ENCODE results near the gene ADAMTS14. TPM values are rescaled to one million over a fixed set of nuclear protein-coding genes. Genes with fewer than 3 reads are reported as not detected.

Gene ADAMTS14
- total RNA-seq, 2 donors from 2014 or later = 0.24 to 0.37 TPM

DNA sequence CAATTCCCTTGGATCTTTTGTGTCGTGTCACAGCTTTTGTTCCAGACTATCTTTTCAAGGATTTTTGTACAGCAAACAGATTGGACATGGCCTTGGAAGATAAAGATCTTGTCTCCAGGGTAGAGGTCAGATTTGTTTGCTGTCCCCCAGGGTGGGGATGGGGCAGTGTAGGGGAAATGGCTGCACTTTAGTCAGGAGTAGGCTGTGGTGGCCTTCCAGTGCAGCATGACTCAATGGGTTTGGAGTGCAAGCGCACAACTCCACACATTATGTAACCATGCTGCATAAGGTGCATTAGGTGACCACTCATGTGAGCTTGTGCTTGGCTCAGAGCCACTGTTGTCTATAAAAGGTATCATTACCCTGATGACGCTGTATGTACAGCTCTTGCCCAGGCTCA lies 23.9 kb upstream of the ADAMTS14 start:
- peaks cover 11 to 22% of the 10 kb centered on the region in 2 donors for H3K9me3 Mint-ChIP-seq
- H3K27ac Mint-ChIP-seq = no peak overlapping the region
- H3K36me3 Mint-ChIP-seq (ENCODE audit: insufficient read depth in 2 of 2) = peaks cover 14 to 16% of the 10 kb centered on the region in 2 donors
- DNase-seq (no peak), ATAC-seq (replicated peaks in 1 of 2) (no peak)
- no peaks in the 10 kb centered on the region for H3K4me1 Mint-ChIP-seq (ENCODE audit: low read depth)
- H3K27me3 Mint-ChIP-seq (ENCODE audit: low read depth) = peaks cover under 1% of the 10 kb centered on the region
- no peak overlapping the region for H3K4me3 Mint-ChIP-seq

DNA sequence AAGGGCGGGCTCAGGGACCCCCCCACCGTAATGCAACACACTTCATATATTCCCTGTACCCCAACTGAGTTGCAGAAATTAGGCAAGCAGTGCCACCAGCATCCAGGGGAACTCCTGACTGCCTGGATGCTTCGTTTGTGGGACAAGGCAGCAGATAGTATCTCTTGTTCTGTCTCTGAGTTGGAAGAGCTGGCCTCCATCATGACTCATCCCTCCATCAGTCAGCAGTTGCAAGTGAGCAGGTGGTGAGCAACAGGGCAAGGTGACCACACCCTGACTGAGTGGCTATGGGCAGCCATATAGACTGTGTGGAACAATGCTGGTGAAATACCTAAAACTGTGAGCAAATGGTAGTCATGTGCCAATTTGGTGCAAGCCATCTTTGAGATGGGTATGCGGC lies 22.8 kb upstream of the ADAMTS14 start:
- peaks cover 14 to 16% of the 10 kb centered on the region in 2 donors for H3K36me3 Mint-ChIP-seq (ENCODE audit: insufficient read depth in 2 of 2)
- ATAC-seq (replicated peaks in 1 of 2) = peak; percentile 94 to 98
- no peak overlapping the region for H3K4me3 Mint-ChIP-seq
- DNase-seq = peak; percentile 14 to 27
- no peaks in the 10 kb centered on the region for H3K4me1 Mint-ChIP-seq (ENCODE audit: low read depth)
- H3K27ac Mint-ChIP-seq = no peak overlapping the region
- H3K27me3 Mint-ChIP-seq (ENCODE audit: low read depth) = no peaks in the 10 kb centered on the region
- peaks cover 11 to 22% of the 10 kb centered on the region in 2 donors for H3K9me3 Mint-ChIP-seq

DNA sequence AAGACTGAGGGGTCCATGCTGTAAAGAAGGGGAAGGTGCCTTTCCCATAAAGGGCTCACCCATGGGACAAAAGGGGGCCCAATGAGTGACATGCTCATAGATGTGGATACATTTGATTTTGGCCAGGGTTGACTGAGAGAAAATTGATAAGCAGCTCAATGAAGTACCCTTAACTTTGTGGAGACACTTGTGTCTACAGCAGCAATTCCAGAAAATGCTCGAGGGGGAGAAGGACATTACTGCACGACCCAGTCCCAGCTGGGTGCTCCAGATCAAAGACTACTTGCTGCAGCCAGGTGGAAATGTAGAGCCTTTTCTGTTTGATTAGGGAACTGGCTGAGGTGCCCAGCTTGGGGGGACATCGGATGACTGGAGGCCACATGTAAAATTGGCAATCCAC lies 22.2 kb upstream of the ADAMTS14 start:
- no peak for ATAC-seq (replicated peaks in 1 of 2)
- Mint-ChIP-seq H3K4me3 (no peak overlapping the region), H3K9me3 (peaks cover 11 to 22% of the 10 kb centered on the region in 2 donors), H3K36me3 (ENCODE audit: insufficient read depth in 2 of 2) (peaks cover 14 to 16% of the 10 kb centered on the region in 2 donors), H3K27ac (no peak overlapping the region), H3K27me3 (ENCODE audit: low read depth) (no peaks in the 10 kb centered on the region), H3K4me1 (ENCODE audit: low read depth) (no peaks in the 10 kb centered on the region)
- DNase-seq = no peak

GRCh38 chr10:70650718-70651117 lies 21.6 kb upstream of the ADAMTS14 start:
- ATAC-seq (replicated peaks in 1 of 2) (no peak), DNase-seq (no peak)
- Mint-ChIP-seq H3K4me3 (no peak overlapping the region), H3K9me3 (peaks cover 11 to 22% of the 10 kb centered on the region in 2 donors), H3K36me3 (ENCODE audit: insufficient read depth in 2 of 2) (peaks cover 14 to 16% of the 10 kb centered on the region in 2 donors), H3K27ac (no peak overlapping the region), H3K4me1 (ENCODE audit: low read depth) (peaks cover 1% of the 10 kb centered on the region), H3K27me3 (ENCODE audit: low read depth) (no peaks in the 10 kb centered on the region)

GRCh38 chr10:70651661-70652060 lies 20.6 kb upstream of the ADAMTS14 start:
- peaks cover 11% of the 10 kb centered on the region for H3K4me1 Mint-ChIP-seq (ENCODE audit: low read depth)
- peaks cover 11 to 22% of the 10 kb centered on the region in 2 donors for H3K9me3 Mint-ChIP-seq
- H3K36me3 Mint-ChIP-seq (ENCODE audit: insufficient read depth in 2 of 2) = peaks cover 14 to 16% of the 10 kb centered on the region in 2 donors
- H3K27ac Mint-ChIP-seq = no peak overlapping the region
- no peak overlapping the region for H3K4me3 Mint-ChIP-seq
- no peaks in the 10 kb centered on the region for H3K27me3 Mint-ChIP-seq (ENCODE audit: low read depth)
- no peak for DNase-seq
- no peak for ATAC-seq (replicated peaks in 1 of 2)

- no peak overlapping the region for H3K27ac Mint-ChIP-seq
- peaks cover 20% of the 10 kb centered on the region for H3K4me1 Mint-ChIP-seq (ENCODE audit: low read depth)
Observed at GRCh38 chr10:70652761-70653657, 19.3 kb upstream of the ADAMTS14 start.

DNA sequence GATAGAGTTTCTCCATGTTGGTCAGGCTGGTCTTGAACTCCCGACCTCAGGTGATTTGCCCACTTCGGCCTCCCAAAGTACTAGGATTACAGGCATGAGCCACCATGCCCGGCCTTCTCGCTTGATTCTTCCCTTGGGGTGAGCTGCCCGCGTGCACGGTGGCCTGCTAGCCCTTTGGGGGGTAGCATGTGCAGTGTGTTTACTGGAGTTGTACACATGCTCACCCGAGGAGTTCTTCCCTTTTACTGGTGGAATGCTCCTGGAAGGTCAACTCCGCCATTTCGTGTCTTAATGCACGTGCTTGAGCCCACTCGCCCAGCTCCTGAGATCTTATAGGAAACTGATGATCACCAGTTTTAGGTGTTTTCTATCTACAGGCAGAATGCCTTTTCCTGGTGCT lies 17.0 kb upstream of the ADAMTS14 start:
- DNase-seq (no peak), ATAC-seq (replicated peaks in 1 of 2) (no peak)
- peaks cover 20% of the 10 kb centered on the region for H3K4me1 Mint-ChIP-seq (ENCODE audit: low read depth)
- H3K27ac Mint-ChIP-seq = no peak overlapping the region
- no peak overlapping the region for H3K4me3 Mint-ChIP-seq
- peaks cover 13 to 14% of the 10 kb centered on the region in 2 donors for H3K9me3 Mint-ChIP-seq
- H3K36me3 Mint-ChIP-seq (ENCODE audit: insufficient read depth in 2 of 2) = peaks cover 7 to 9% of the 10 kb centered on the region in 2 donors
- peaks cover 13% of the 10 kb centered on the region for H3K27me3 Mint-ChIP-seq (ENCODE audit: low read depth)

More at GRCh38 chr10:70652761-70653657, 19.3 kb upstream of the ADAMTS14 start:
- Mint-ChIP-seq H3K27me3 (ENCODE audit: low read depth) (no peaks in the 10 kb centered on the region), H3K36me3 (ENCODE audit: insufficient read depth in 2 of 2) (peaks cover 16% of the 10 kb centered on the region in 2 donors), H3K4me3 (no peak overlapping the region), H3K9me3 (peaks cover 11 to 20% of the 10 kb centered on the region in 2 donors)
- DNase-seq = no peak
- ATAC-seq (replicated peaks in 1 of 2) = no peak

GRCh38 chr10:70656489-70656888 lies 15.8 kb upstream of the ADAMTS14 start:
- Mint-ChIP-seq H3K27me3 (ENCODE audit: low read depth) (peaks cover 16% of the 10 kb centered on the region), H3K4me3 (peak overlapping the region; percentile 38 to 45), H3K27ac (peak overlapping the region; percentile 16), H3K9me3 (peaks cover 11% of the 10 kb centered on the region in 2 donors), H3K36me3 (ENCODE audit: insufficient read depth in 2 of 2) (peaks cover 7 to 8% of the 10 kb centered on the region in 2 donors), H3K4me1 (ENCODE audit: low read depth) (peaks cover 20% of the 10 kb centered on the region)
- peak; percentile 81 for DNase-seq
- ATAC-seq (replicated peaks in 1 of 2) = peak; percentile 99

DNA sequence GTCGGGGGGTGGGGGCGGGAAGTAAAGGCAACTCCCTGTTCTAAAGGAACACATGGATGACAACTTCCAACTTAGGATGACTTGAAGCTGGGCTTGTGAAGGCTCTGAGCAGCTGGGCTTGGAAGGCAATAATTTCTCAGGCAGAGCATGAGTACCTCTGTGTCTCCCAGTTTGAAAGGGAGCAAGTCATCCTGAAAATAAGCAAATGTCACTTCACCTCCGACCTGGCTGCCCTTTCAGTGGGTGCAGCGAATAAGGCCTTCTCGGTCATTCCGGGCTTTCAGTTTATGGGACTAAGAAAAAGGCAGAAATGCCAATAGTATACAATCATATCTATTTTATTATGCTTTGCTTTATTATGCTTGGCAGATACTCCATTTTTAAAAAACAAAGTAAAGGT lies 15.3 kb upstream of the ADAMTS14 start:
- Mint-ChIP-seq H3K36me3 (ENCODE audit: insufficient read depth in 2 of 2) (peaks cover 3 to 5% of the 10 kb centered on the region in 2 donors), H3K4me3 (peak overlapping the region; percentile 38 to 45), H3K27ac (peak overlapping the region; percentile 3), H3K4me1 (ENCODE audit: low read depth) (peaks cover 20% of the 10 kb centered on the region), H3K9me3 (peaks cover 6 to 7% of the 10 kb centered on the region in 2 donors), H3K27me3 (ENCODE audit: low read depth) (peaks cover 21% of the 10 kb centered on the region)
- ATAC-seq (replicated peaks in 1 of 2) (peak; percentile 5 to 23), DNase-seq (no peak)

DNA sequence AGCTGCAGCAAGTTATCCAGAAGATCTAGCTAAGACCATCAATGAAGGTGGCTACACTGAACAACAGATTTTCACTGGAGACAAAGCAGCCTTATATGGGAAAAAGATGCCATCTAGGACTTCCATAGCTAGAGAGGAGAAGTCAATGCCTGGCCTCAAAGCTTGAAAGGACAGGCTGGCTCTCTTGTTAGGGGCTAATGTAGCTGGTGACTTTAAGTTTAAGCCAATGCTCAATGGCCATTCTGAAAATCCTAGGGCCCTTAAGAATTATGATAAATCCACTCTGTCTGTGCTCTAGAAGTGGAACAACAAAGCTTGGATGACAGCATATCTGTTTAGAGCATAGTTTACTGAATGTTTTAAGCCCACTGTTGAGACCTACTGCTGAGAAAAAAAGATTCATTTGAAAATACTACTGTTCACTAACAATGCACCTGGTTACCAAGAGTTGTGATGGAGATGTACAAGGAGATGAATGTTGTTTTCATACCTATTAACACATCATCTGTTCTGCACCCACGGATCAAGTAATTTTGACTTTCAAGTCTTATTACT lies 13.6 kb upstream of the ADAMTS14 start:
- H3K4me1 Mint-ChIP-seq (ENCODE audit: low read depth) = peaks cover 20% of the 10 kb centered on the region
- ATAC-seq (replicated peaks in 1 of 2) (no peak), DNase-seq (no peak)
- H3K36me3 Mint-ChIP-seq (ENCODE audit: insufficient read depth in 2 of 2) = peaks cover 0 to 5% of the 10 kb centered on the region in 2 donors
- H3K27ac Mint-ChIP-seq = no peak overlapping the region
- H3K4me3 Mint-ChIP-seq = no peak overlapping the region
- H3K9me3 Mint-ChIP-seq = peaks cover 4 to 7% of the 10 kb centered on the region in 2 donors
- peaks cover 23% of the 10 kb centered on the region for H3K27me3 Mint-ChIP-seq (ENCODE audit: low read depth)

GRCh38 chr10:70659306-70659705 lies 13.0 kb upstream of the ADAMTS14 start:
- DNase-seq = no peak

GRCh38 chr10:70660722-70661121 lies 11.6 kb upstream of the ADAMTS14 start:
- peaks cover 31% of the 10 kb centered on the region for H3K4me1 Mint-ChIP-seq (ENCODE audit: low read depth)

More at GRCh38 chr10:70659306-70659705, 13.0 kb upstream of the ADAMTS14 start:
- H3K27ac Mint-ChIP-seq = no peak overlapping the region
- H3K4me1 Mint-ChIP-seq (ENCODE audit: low read depth) = peaks cover 20% of the 10 kb centered on the region
- ATAC-seq (replicated peaks in 1 of 2) = no peak
- peaks cover 4 to 7% of the 10 kb centered on the region in 2 donors for H3K9me3 Mint-ChIP-seq
- H3K27me3 Mint-ChIP-seq (ENCODE audit: low read depth) = peaks cover 27% of the 10 kb centered on the region
- no peak overlapping the region for H3K4me3 Mint-ChIP-seq
- H3K36me3 Mint-ChIP-seq (ENCODE audit: insufficient read depth in 2 of 2) = peaks cover 0 to 5% of the 10 kb centered on the region in 2 donors

More at GRCh38 chr10:70660722-70661121, 11.6 kb upstream of the ADAMTS14 start:
- Mint-ChIP-seq H3K4me3 (no peak overlapping the region), H3K36me3 (ENCODE audit: insufficient read depth in 2 of 2) (peaks cover 0 to 5% of the 10 kb centered on the region in 2 donors), H3K27me3 (ENCODE audit: low read depth) (peaks cover 31% of the 10 kb centered on the region), H3K9me3 (peaks cover 4 to 7% of the 10 kb centered on the region in 2 donors), H3K27ac (no peak overlapping the region)
- no peak for DNase-seq
- no peak for ATAC-seq (replicated peaks in 1 of 2)
